HFFc6 (cell line): ENCODE data around the gene HSPBP1. TPM values are rescaled to one million over a fixed set of nuclear protein-coding genes. Genes with fewer than 3 reads are reported as not detected.

Experiments
- DNase-seq: peaks from one replicate; pipeline ENCODE4 v3.0.0-alpha.2; 2018
- H3K27ac Mint-ChIP-seq: 2 replicates; pipeline ENCODE4 v1.8.0; 2020; ENCODE audit warnings: mild to moderate bottlenecking, mixed read lengths
- H3K27me3 Mint-ChIP-seq: 2 replicates; pipeline ENCODE4 v1.8.0; 2021; ENCODE audit warnings: mild to moderate bottlenecking, moderate library complexity, mixed read lengths; ENCODE audit not compliant: insufficient read depth
- H3K36me3 Mint-ChIP-seq: 2 replicates; pipeline ENCODE4 v1.8.0; 2021; ENCODE audit warnings: low read depth, mixed read lengths
- H3K4me1 Mint-ChIP-seq: 2 replicates; pipeline ENCODE4 v1.8.0; 2020; ENCODE audit warnings: low read depth, mixed read lengths
- H3K4me3 Mint-ChIP-seq: 2 replicates; pipeline ENCODE4 v1.8.0; 2020; ENCODE audit warnings: mild to moderate bottlenecking, moderate library complexity, mixed read lengths
- H3K9me3 Mint-ChIP-seq: 2 replicates; pipeline ENCODE4 v1.8.0; 2020; ENCODE audit warnings: mild to moderate bottlenecking, mixed read lengths
- total RNA-seq, 6 experiments: library from RNA; stranded (reverse); fragmentation: NEBNext Ultra II Directional; extraction: Animal tissue kit (Norgen Biotek cat#: 25700); gene quantifications; 2 replicates in 1 of 6; 3 replicates in 5 of 6; pipeline ENCODE4 v1.2.3, GENCODE V29; 2021
- TF ChIP-seq, protein P1 (sequence below): fragments of 200-600 bp; sonication (generic); IDR thresholded peaks from 2 replicates; pipeline ENCODE4 v1.5.0; 2021; ENCODE audit warnings: antibody characterized with exemption, mild to moderate bottlenecking

Gene HSPBP1
- total RNA-seq, 6 experiments from 2014 or later, result 37.5 to 43.1 (median 42.5) TPM

DNA sequence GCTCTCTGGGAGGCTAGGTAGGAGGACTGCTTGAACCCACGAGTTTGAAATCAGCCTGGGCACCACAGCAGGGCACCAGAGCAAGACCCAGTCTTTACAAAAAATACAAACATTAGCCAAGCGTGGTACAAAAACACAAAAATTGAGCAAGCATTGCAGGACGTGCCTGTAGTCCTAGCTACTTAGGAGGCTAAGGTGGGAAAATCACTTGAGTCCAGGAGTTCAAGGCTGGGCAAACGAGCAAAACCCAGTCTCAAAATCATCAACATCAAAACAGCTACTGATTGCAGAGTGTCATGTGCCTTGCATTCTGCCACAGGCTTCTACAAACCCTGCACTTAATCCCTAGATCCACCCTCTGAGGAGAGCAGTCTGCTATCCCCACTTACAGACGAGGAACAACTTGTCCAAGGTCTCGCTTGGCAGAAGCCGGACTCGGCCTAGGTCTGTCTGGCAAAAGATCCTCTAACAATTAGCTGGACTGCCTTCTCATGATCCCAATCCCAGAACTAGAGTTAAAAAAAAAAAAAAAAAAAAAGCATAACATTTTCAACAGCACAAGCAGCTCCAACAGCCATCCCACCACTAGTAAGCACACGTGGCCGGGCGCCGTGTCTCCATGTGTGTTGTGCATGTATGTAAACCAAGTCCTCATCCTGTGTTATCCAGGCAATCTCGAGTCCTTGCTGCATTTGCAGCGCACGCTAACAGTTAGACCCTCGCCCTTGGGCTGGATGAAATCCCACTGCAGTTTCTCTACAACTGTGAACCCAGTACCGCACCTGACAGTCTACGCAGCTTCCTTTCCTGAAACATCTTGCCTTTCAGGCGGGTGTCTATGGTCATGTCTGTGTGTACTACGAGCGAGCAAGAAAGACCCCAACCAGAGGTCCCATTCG is 23.1 kb downstream of the HSPBP1 start:
- peak overlapping the region; percentile 89 for H3K27ac Mint-ChIP-seq
- H3K36me3 Mint-ChIP-seq, result peaks cover 20% of the 10 kb centered on the region; the same call in 1 of the 2 replicates
- DNase-seq, result no peak
- peak overlapping the region; percentile 95 for H3K4me3 Mint-ChIP-seq
- H3K4me1 Mint-ChIP-seq, result peaks cover 52% of the 10 kb centered on the region
- H3K27me3 Mint-ChIP-seq, result no peaks in the 10 kb centered on the region; the same call in 1 of the 2 replicates
- TF ChIP-seq, protein P1, sequence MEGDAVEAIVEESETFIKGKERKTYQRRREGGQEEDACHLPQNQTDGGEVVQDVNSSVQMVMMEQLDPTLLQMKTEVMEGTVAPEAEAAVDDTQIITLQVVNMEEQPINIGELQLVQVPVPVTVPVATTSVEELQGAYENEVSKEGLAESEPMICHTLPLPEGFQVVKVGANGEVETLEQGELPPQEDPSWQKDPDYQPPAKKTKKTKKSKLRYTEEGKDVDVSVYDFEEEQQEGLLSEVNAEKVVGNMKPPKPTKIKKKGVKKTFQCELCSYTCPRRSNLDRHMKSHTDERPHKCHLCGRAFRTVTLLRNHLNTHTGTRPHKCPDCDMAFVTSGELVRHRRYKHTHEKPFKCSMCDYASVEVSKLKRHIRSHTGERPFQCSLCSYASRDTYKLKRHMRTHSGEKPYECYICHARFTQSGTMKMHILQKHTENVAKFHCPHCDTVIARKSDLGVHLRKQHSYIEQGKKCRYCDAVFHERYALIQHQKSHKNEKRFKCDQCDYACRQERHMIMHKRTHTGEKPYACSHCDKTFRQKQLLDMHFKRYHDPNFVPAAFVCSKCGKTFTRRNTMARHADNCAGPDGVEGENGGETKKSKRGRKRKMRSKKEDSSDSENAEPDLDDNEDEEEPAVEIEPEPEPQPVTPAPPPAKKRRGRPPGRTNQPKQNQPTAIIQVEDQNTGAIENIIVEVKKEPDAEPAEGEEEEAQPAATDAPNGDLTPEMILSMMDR, result no peak
- H3K9me3 Mint-ChIP-seq, result no peaks in the 10 kb centered on the region

DNA sequence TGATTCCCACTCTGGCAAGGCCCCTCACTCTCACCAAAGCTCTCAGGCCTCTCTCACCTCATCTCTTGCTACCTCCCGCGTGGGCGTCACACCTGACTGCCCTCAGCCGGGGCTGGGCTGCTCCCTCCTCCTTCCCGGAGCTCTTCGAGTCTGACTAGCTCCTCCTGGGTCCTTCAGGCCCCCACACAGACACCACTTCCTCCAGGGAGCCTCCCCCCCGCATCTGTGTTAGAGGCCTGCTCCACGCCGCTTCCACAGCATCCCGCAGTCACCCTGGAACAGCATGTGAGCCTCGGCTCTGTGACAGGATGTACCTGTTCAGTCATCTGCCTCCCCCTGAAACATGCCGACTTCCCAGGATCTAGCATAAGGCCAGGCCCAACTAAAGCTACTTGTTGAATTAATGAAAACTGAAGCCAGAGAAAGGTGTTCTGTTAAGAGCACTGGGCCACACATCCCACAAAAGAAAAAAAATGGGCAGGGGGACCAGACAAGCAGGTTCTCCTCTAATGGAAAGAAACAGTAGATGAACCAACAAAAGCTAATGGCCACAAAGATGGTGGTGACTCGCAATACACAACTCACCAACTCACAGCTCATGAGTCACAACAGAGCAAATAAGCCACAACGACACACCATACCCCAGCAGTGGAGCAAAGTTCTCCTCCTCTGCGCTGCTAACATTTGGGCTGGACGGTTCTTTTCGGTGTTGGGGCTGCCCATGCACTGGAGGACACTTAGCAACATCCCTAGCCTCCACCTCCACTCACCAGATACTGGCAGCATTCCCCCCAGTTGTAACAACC is 24.1 kb downstream of the HSPBP1 start:
- peak; percentile 53 for DNase-seq
- Mint-ChIP-seq H3K36me3 (peaks cover 20% of the 10 kb centered on the region; the same call in 1 of the 2 replicates), H3K27me3 (no peaks in the 10 kb centered on the region; the same call in none of the 2 replicates), H3K27ac (peak overlapping the region; percentile 89), H3K4me1 (peaks cover 61% of the 10 kb centered on the region), H3K4me3 (peak overlapping the region; percentile 95), H3K9me3 (no peaks in the 10 kb centered on the region)
- TF ChIP-seq, protein P1, result no peak

DNA sequence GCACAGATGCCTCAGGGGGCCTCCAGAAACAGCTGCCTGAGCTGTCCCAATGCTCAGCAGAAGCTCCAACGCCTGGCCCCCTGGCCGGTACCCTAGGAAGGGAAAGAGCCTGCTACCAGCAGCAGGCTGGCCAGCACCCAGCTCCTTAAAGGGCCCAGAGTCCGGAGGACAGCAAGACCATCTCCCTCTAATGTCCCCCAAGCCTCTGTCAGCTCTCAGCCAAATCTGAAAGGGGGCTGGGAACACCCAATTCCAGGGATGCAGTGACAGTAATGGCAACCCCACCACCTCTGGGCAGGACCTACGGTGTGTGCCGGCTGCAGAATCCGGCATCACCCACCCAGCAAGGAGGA is 25.3 kb downstream of the HSPBP1 start:
- Mint-ChIP-seq H3K27ac (no peak overlapping the region), H3K4me1 (peaks cover 53% of the 10 kb centered on the region), H3K27me3 (no peaks in the 10 kb centered on the region; the same call in none of the 2 replicates), H3K4me3 (no peak overlapping the region), H3K36me3 (peaks cover 20% of the 10 kb centered on the region; the same call in 1 of the 2 replicates), H3K9me3 (no peaks in the 10 kb centered on the region)
- TF ChIP-seq, protein P1, result no peak
- DNase-seq, result no peak

DNA sequence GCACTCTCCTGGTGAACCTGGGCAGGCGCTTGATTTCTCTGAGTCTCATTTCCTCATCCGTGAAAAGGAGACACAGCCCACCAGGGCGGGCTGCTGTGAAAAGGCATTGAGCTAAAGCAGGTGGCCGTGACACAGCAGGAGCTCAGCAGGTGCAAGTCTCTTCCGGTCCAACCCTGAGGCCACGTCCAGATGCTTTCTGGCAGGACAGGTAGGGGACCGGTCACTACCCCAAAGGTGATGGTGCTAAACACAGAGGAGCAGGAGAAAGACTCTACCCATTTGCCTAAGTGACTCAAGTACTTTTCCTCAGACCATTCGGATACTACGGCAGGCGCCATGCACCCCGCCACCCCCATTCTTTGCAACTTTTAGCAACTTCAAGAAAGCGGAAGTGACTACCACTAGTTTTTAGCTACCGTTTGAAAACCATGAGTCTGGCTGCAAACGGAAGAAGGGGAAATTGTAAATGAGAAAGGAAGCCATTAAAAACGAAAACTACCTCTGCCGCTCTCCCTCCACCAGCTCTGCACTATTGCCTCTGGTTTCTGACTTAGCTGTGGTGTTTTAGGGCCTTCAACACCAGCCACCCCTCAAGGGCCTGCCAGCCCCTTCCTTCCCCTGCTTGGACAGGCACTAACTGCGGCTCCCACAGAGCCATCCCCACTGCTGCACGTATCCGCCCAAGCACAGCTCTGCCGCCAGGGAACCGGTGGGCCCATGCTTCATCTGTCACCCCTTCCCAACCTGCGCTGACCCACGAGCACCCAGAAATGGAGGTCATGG is 25.9 kb downstream of the HSPBP1 start:
- no peak overlapping the region for H3K4me3 Mint-ChIP-seq
- H3K27me3 Mint-ChIP-seq, result no peaks in the 10 kb centered on the region; the same call in none of the 2 replicates
- DNase-seq, result no peak
- TF ChIP-seq, protein P1, result no peak
- peaks cover 50% of the 10 kb centered on the region for H3K4me1 Mint-ChIP-seq
- peaks cover 20% of the 10 kb centered on the region; the same call in 1 of the 2 replicates for H3K36me3 Mint-ChIP-seq
- H3K9me3 Mint-ChIP-seq, result no peaks in the 10 kb centered on the region
- no peak overlapping the region for H3K27ac Mint-ChIP-seq
